Endothelial cell of umbilical vein (primary cell): ENCODE data around the gene ARRB1. TPM values are rescaled to one million over a fixed set of nuclear protein-coding genes. Genes with fewer than 3 reads are reported as not detected.

ENCODE experiments used
- BruUV-seq: library from RNA; stranded (reverse); fragments of 400-500 nt; replicated peaks from 2 replicates; lab custom pipeline; 2021; lab: Mats Ljungman, UMichigan
- CTCF ChIA-PET: fragments of 300-600, 350-600 bp; sonication (Branson Sonifier 250); formaldehyde crosslinking; loops from one replicate; lab custom pipeline; 2021; ENCODE audit warnings: antibody characterized with exemption, inconsistent platforms; lab: Charles Lee
- POLR2A ChIA-PET: fragments of 300-600, 350-600 bp; sonication (Branson Sonifier 250); formaldehyde crosslinking; loops from one replicate; lab custom pipeline; 2021; ENCODE audit warnings: antibody characterized with exemption, inconsistent platforms; lab: Charles Lee
- DNase-seq: peaks from one replicate; pipeline ENCODE4 v3.0.0-alpha.2; 2011; ENCODE audit warnings: low read depth, low spot score
- FAIRE-seq: peaks from 2 replicates; lab custom pipeline; 2011; peaks lifted over from hg19 to GRCh38; lab: Jason Lieb, UNC
- H2AFZ ChIP-seq: 2 replicates; pipeline ENCODE4 v1.6.0; 2012; ENCODE audit warnings: low read depth, low read length, control low read depth, inconsistent platforms
- H3K27ac ChIP-seq: 2 replicates; pipeline ENCODE4 v1.5.1; 2011; ENCODE audit warnings: low read depth, mild to moderate bottlenecking, control low read depth, low read length, moderate library complexity; ENCODE audit not compliant: insufficient read depth
- H3K27me3 ChIP-seq, 2 experiments: 2 replicates each; pipeline versions ENCODE4 v1.6.0 to v1.6.1; 2011; ENCODE audit warnings: low read length in 2 of 2, mixed read lengths in 1 of 2; ENCODE audit not compliant: control insufficient read depth in 2 of 2, insufficient read depth in 2 of 2
- H3K36me3 ChIP-seq, 2 experiments: 2 replicates in 1 of 2; 3 replicates in 1 of 2; pipeline ENCODE4 v1.5.1; 2011; ENCODE audit warnings: low read length in 2 of 2, mild to moderate bottlenecking in 1 of 2, moderate library complexity in 1 of 2; ENCODE audit not compliant: control insufficient read depth in 2 of 2, insufficient read depth in 2 of 2; ENCODE audit errors: extremely low read depth in 1 of 2
- H3K4me1 ChIP-seq: 3 replicates; pipeline ENCODE4 v1.5.1; 2011; ENCODE audit warnings: mild to moderate bottlenecking, low read length; ENCODE audit not compliant: control insufficient read depth, insufficient read depth; ENCODE audit errors: extremely low read depth
- H3K4me2 ChIP-seq: 2 replicates; pipeline ENCODE4 v1.6.1; 2011; ENCODE audit warnings: low read length, control low read depth, mixed read lengths; ENCODE audit not compliant: insufficient read depth
- H3K4me3 ChIP-seq, 3 experiments: fragments of 200-600 bp in 1 of 3; sonication (generic), shearing (Covaris generic) in 1 of 3; replicated peaks in 1 of 3; 2 replicates each; pipeline ENCODE4 v1.5.1; 2011 to 2016; ENCODE audit warnings: control low read depth in 3 of 3, low read length in 3 of 3, mild to moderate bottlenecking in 2 of 3, inconsistent platforms in 1 of 3, low read depth in 1 of 3, moderate library complexity in 1 of 3; ENCODE audit not compliant: insufficient read depth in 1 of 3
- H3K79me2 ChIP-seq: 2 replicates; pipeline ENCODE4 v1.6.0; 2012; ENCODE audit warnings: low read length, inconsistent platforms; ENCODE audit not compliant: control insufficient read depth, insufficient read depth
- H3K9ac ChIP-seq: replicated peaks from 2 replicates; pipeline ENCODE3; 2011; ENCODE audit warnings: low read length, control low read depth; ENCODE audit not compliant: insufficient read depth; ENCODE audit errors: extremely low read depth
- H3K9me1 ChIP-seq: replicated peaks from 3 replicates; pipeline ENCODE4 v1.6.0; 2011; ENCODE audit warnings: mild to moderate bottlenecking, low read length; ENCODE audit not compliant: control insufficient read depth, insufficient read depth; ENCODE audit errors: extremely low read depth
- H3K9me3 ChIP-seq: replicated peaks from 2 replicates; pipeline ENCODE4 v1.5.1; 2012; ENCODE audit warnings: low read length, inconsistent platforms; ENCODE audit not compliant: control insufficient read depth, insufficient read depth
- H4K20me1 ChIP-seq: replicated peaks from 2 replicates; pipeline ENCODE3; 2011; ENCODE audit warnings: mild to moderate bottlenecking, low read length; ENCODE audit not compliant: control insufficient read depth, insufficient read depth; ENCODE audit errors: extremely low read depth
- EZH2 ChIP-seq: IDR thresholded peaks from 2 replicates; pipeline ENCODE4 v1.6.1; 2012; ENCODE audit warnings: borderline replicate concordance, low read depth, mild to moderate bottlenecking, moderate library complexity, low read length, inconsistent platforms; ENCODE audit not compliant: severe bottlenecking
- FOS ChIP-seq: IDR thresholded peaks from 2 replicates; pipeline ENCODE4 v1.6.1; 2011; ENCODE audit warnings: mild to moderate bottlenecking, low read length, moderate library complexity, borderline replicate concordance; ENCODE audit not compliant: insufficient read depth
- GATA2 ChIP-seq: IDR thresholded peaks from 2 replicates; pipeline ENCODE4 v1.7.0; 2011; ENCODE audit warnings: low read depth, mild to moderate bottlenecking, moderate library complexity, mixed read lengths, low read length; ENCODE audit not compliant: insufficient read length, insufficient read depth
- JUN ChIP-seq: IDR thresholded peaks from 2 replicates; pipeline ENCODE4 v1.6.1; 2011; ENCODE audit warnings: borderline replicate concordance, low read depth; ENCODE audit not compliant: insufficient read length, insufficient read depth
- MYC ChIP-seq: IDR thresholded peaks from one replicate; pipeline ENCODE4 v1.6.1; 2011; ENCODE audit warnings: mild to moderate bottlenecking, low read depth, low read length
- POLR2A ChIP-seq: IDR thresholded peaks from 2 replicates; pipeline ENCODE4 v1.6.1; 2012; ENCODE audit warnings: low read depth, mild to moderate bottlenecking, control low read depth, low read length
- POLR2AphosphoS5 ChIP-seq: IDR thresholded peaks from 2 replicates; pipeline ENCODE4 v1.6.1; 2012; ENCODE audit warnings: low read depth, mild to moderate bottlenecking, control low read depth, low read length, moderate library complexity; ENCODE audit not compliant: insufficient read depth
- dilution Hi-C: fragments of 300-500 bp; cut with MboI; formaldehyde crosslinking; loops from one replicate; pipeline ENCODE4 v1.15.0; 2019; ENCODE audit warnings: low sequenced_read_pairs; ENCODE audit not compliant: extremely low pct_ligation_motif_present
- intact Hi-C: fragments of 100-400 bp; cut with micrococcal nuclease; formaldehyde crosslinking; loops from one replicate; pipeline ENCODE4 v1.10.0; 2022
- polyA plus RNA-seq, 4 experiments: library from polyadenylated mRNA; depleted of rRNA in 3 of 4; stranded (reverse) in 3 of 4; unstranded in 1 of 4; fragments of >200 nt; gene quantifications; 2 replicates each; pipeline versions ENCODE4 v1.2.1 to v1.2.3, GENCODE V29; 2011 to 2012; ENCODE audit warnings: missing spikeins in 1 of 4
- total RNA-seq: library from RNA; stranded (reverse); gene quantifications from 2 replicates; pipeline ENCODE4 v1.2.3, GENCODE V29; 2021
- TF ChIP-seq, protein P1 (sequence below), 2 donors: IDR thresholded peaks; 1 replicate in 1 of 2; 2 replicates in 1 of 2; pipeline ENCODE4 v1.5.1; 2011; ENCODE audit warnings: low read length in 2 of 2, mild to moderate bottlenecking in 2 of 2, moderate library complexity in 2 of 2, control low read depth in 1 of 2, inconsistent platforms in 1 of 2, low read depth in 1 of 2; ENCODE audit not compliant: insufficient read depth in 1 of 2; ENCODE audit errors: extremely low read depth in 1 of 2
- TF ChIP-seq, protein P2 (sequence below): IDR thresholded peaks from 2 replicates; pipeline ENCODE4 v1.6.1; 2011; ENCODE audit not compliant: insufficient read depth, insufficient read length

The ARRB1 gene
- total and polyA plus RNA-seq, 2 donors (not counting 3 experiments of a cell fraction or from before 2014, with no cell fraction given) = 63.9 to 92.6 TPM

DNA sequence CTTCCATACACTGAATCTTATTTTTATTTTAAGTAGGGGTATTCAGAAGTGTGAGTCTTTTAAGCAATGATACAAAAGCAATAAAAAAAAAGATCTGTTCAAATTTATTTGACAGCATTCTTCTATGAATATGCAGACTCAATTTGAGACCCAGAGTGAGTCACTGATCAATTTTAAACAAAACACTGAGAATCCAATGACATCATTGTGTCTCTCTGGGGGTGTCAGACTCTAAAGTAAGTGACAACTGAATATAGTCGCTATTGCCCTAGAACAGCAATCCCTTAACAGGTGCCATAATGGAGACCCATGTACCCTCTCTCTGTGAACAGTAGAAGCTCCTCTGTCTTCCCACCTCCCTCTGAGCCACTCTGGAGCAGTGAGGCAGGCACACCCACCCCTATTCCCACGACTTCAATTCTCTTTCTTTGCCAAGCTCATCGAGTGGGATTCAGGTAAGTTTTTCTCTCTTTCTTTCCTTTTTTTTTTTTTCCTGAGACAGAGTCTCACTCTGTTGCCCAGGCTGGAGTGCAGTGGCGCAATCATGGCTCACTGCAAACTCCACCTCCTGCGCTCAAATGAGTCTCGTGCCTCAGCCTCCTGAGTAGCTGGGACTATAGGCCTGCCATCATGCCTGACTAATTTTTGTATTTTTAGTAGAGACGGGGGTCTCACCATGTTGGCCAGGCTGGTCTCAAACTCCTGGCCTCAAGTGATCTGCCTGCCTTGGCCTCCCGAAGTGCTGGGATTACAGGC lies 42.8 kb upstream of the ARRB1 start:
- CTCF ChIA-PET = interaction anchor here (1.6 kb wide), 1 partner anchor 14 kb away, joined by 6 read pairs; no protein-coding TSS in a partner anchor
- no peak overlapping the region for H2AFZ ChIP-seq
- no peak overlapping the region for H3K27ac ChIP-seq
- peaks cover 4% of the 10 kb centered on the region for H3K4me1 ChIP-seq
- no peaks in the 10 kb centered on the region for H3K9me3 ChIP-seq
- no peak overlapping the region for H3K4me2 ChIP-seq
- H3K79me2 ChIP-seq = no peaks in the 10 kb centered on the region
- intact Hi-C loops = no loop called here
- H3K9me1 ChIP-seq = no peaks in the 10 kb centered on the region
- H3K9ac ChIP-seq = no peak overlapping the region
- dilution Hi-C loops = no loop called here
- BruUV-seq = no TSS peak
- no peaks in the 10 kb centered on the region for H3K36me3 ChIP-seq
- TF ChIP-seq POLR2AphosphoS5 (no peak), MYC (no peak), EZH2 (no peak), POLR2A (no peak), FOS (no peak), GATA2 (no peak), JUN (no peak)
- TF ChIP-seq, protein P1, sequence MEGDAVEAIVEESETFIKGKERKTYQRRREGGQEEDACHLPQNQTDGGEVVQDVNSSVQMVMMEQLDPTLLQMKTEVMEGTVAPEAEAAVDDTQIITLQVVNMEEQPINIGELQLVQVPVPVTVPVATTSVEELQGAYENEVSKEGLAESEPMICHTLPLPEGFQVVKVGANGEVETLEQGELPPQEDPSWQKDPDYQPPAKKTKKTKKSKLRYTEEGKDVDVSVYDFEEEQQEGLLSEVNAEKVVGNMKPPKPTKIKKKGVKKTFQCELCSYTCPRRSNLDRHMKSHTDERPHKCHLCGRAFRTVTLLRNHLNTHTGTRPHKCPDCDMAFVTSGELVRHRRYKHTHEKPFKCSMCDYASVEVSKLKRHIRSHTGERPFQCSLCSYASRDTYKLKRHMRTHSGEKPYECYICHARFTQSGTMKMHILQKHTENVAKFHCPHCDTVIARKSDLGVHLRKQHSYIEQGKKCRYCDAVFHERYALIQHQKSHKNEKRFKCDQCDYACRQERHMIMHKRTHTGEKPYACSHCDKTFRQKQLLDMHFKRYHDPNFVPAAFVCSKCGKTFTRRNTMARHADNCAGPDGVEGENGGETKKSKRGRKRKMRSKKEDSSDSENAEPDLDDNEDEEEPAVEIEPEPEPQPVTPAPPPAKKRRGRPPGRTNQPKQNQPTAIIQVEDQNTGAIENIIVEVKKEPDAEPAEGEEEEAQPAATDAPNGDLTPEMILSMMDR (IDR thresholded peaks at IDR 0.05; ENCODE audit: extremely low read depth in 1 of 2, insufficient read depth in 1 of 2, low read depth in 1 of 2, low read length in 2 of 2) = no peak
- TF ChIP-seq, protein P2, sequence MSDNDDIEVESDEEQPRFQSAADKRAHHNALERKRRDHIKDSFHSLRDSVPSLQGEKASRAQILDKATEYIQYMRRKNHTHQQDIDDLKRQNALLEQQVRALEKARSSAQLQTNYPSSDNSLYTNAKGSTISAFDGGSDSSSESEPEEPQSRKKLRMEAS = no peak
- H3K4me3 ChIP-seq = no peak overlapping the region
- POLR2A ChIA-PET = interaction anchor here (0.6 kb wide), 1 partner anchor 748 kb away, joined by 3 read pairs; no protein-coding TSS in a partner anchor
- DNase-seq (no peak), FAIRE-seq (no peak)
- H3K27me3 ChIP-seq = no peaks in the 10 kb centered on the region
- no peaks in the 10 kb centered on the region for H4K20me1 ChIP-seq
